ENCODE data around the gene NOX1.
"Not testable (repeated sequence)": the region's sequence is repeated elsewhere in the genome, so short reads cannot be mapped to it uniquely, and the experiment has no call there.

NOX1 gene

GRCh38 chrX:100819534-100819836 is 54.7 kb downstream of the NOX1 start:
- no peak for DNase-seq (ENCODE audit: low spot score)

- DNase-seq (ENCODE audit: low spot score): no peak
These were observed 56.8 kb downstream of the NOX1 start for GRCh38 chrX:100817340-100817739.

DNA sequence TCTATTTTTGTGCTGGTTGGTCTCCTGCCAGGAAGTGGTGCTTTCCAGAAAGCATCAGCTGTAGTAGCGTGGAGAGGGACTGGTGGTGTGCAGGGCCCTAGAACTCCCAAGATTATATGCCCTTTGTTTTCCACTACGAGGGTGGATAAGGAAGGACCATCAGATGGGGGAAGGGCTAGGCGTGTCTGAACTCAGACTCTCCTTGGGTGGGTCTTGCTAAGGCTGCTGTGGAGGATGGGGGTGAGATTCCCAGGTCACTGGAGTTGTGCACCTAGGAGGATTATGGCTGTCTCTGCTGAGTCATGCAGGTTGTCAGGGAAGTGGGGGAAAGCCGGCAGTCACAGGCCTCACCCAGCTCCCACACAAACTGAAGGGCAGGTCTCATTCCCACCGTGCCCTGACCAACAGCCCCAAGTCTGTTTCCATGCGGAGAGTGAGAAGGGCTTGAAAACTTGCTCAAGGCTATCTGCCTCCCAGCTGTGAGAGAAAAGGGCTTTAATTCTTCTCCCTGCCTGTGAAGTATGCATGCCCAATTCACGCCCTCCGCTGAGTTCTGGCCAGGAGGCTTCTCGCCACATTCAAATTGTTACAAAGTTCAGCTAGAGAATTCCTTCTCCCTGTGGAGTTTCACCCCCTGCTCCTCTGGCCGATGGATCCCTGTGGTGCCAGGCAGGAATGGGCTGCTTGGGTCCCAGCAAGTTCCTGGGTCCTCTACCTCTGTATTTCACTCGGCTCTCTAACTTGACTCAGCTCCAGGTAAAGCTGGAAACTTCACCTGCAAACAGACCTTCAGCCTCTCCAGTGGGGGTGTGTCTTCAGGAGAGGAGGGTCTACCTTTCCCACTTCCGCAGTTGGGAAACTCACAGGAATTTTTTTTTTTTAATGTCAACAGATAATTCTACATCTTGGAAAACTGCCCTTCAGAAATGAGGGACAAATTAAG is 61.7 kb downstream of the NOX1 start:
- no peak for DNase-seq (ENCODE audit: low spot score)

GRCh38 chrX:100808265-100808664 is 65.9 kb downstream of the NOX1 start:
- DNase-seq (ENCODE audit: low spot score): not testable (repeated sequence)

DNA sequence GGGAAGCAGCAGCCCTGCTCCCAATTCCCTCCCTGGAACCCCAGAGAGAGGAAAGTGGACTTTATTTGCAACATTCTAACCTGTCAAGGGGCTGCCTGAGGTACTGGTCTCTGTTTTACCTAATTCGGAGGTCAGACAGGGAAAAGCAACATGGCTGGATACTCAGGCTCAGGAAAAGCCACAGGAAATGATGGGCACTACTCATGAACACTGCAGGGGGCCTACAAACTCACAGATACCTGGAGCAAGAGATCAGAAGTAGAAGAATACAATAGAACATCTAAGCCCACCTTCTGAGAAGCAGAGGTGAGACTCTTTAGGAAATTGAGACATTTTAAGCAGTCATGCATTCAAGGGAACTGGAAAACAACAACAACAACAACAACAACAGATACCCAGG is 69.4 kb downstream of the NOX1 start:
- DNase-seq (ENCODE audit: low spot score): no peak

DNA sequence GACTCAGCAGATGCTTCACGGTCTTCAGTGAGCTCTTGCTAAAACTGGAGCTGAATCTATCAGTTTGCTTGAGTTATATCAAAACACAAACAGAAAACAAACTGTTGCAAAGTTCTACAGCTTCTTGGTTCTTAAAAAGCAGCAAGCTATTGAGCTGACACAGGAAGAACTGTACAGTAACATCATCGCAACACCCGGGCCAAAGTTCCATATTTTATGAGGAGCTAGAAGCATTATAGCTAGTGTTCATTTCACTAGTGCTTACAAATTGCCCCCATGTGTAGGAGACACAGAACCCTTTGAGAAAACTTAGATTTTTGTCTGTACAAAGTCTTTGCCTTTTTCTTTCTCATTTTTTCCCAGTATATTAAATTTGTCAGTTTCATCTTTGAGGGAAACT is 71.3 kb downstream of the NOX1 start:
- no peak for DNase-seq (ENCODE audit: low spot score)

GRCh38 chrX:100798484-100799214 is 75.5 kb downstream of the NOX1 start:
- no peak for DNase-seq (ENCODE audit: low spot score)

- no peak for DNase-seq (ENCODE audit: low spot score)
These were observed 76.8 kb downstream of the NOX1 start for GRCh38 chrX:100797359-100797758.

DNA sequence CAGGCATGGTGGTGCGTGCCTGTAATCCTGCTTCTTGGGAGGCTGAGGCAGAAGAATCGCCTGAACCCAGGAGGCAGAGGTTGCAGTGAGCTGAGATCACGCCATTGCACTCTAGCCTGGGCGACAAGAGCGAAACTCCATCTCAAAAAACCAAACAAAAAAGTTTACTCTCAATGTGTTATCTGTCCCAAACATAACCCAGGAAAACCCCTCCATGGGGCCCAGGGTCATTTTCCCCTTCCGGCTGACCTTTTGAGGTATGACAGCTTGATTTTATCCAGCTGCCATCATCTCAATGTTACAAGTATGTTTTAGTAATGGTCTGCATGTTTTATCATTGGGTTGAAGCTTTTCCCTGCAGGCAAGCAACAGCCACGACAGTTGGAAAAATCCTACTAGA is 77.8 kb downstream of the NOX1 start:
- DNase-seq (ENCODE audit: low spot score): not testable (repeated sequence)

All from CD4-positive, alpha-beta T cell treated with Interleukin-6 at 100 ng/mL for 8 hours (primary cell).